SH-SY5Y (cell line): ENCODE measurements around the gene B3GALT5.

Experiments
- GATA2 ChIP-seq: IDR thresholded peaks from 2 replicates; pipeline ENCODE4 v1.6.1; 2011; ENCODE audit warnings: mild to moderate bottlenecking, low read depth, low read length
- GATA3 ChIP-seq: IDR thresholded peaks from 2 replicates; pipeline ENCODE4 v1.6.1; 2011; ENCODE audit warnings: low read depth, mild to moderate bottlenecking, low read length, moderate library complexity

GRCh38 chr21:39587376-39587775 lies 25.4 kb upstream of the B3GALT5 start:
- TF ChIP-seq GATA2, result no peak
- TF ChIP-seq GATA3, result no peak
